GM12878 (cell line): ENCODE results near the gene CCSER1. TPM values are rescaled to one million over a fixed set of nuclear protein-coding genes. Genes with fewer than 3 reads are reported as not detected.

Source experiments
- ATAC-seq: fragments of 200-7000 bp; cut with Tn5 transposase; 3 replicates; pipeline ENCODE4 v1.9.1; 2020; ENCODE audit warnings: mild to moderate bottlenecking, moderate library complexity
- BruUV-seq: library from RNA; stranded (reverse); fragments of 400-500 nt; replicated peaks from 2 replicates; lab custom pipeline; 2021; lab: Mats Ljungman, UMichigan
- CTCF ChIA-PET: fragments of 300-600 bp; sonication (Branson Sonifier 250); formaldehyde crosslinking; extraction: SDS; loops from one replicate; lab custom pipeline; 2021; ENCODE audit warnings: inconsistent platforms; lab: Yijun Ruan, JAX
- POLR2A ChIA-PET: fragments of 350-600 bp; formaldehyde crosslinking; extraction: SDS; loops from one replicate; lab custom pipeline; 2021; ENCODE audit warnings: inconsistent platforms; lab: Charles Lee
- RAD21 ChIA-PET: fragments of 300-600 bp; sonication (Branson Sonifier 250); formaldehyde crosslinking; loops from one replicate; lab custom pipeline; 2023; ENCODE audit warnings: antibody characterized with exemption; ENCODE audit not compliant: unreplicated experiment; lab: Charles Lee
- SMC1A ChIA-PET: fragments of 300-600 bp; sonication (Branson Sonifier 250); formaldehyde crosslinking; loops from one replicate; lab custom pipeline; 2023; ENCODE audit not compliant: unreplicated experiment, uncharacterized antibody; lab: Charles Lee
- DNase-seq: peaks from one replicate; pipeline ENCODE4 v3.0.0-alpha.2; 2011; ENCODE audit warnings: low read depth, low spot score
- FAIRE-seq: peaks from 3 replicates; lab custom pipeline; 2011; peaks lifted over from hg19 to GRCh38; lab: Jason Lieb, UNC
- H2AFZ ChIP-seq: 2 replicates; pipeline ENCODE4 v1.6.0; 2011; ENCODE audit warnings: low read depth, low read length, control low read depth; ENCODE audit not compliant: control insufficient read depth
- H3K27ac ChIP-seq: 2 replicates; pipeline ENCODE4 v1.5.1; 2011; ENCODE audit warnings: control low read depth; ENCODE audit not compliant: control insufficient read depth, insufficient read depth
- H3K27me3 ChIP-seq, 2 experiments: replicated peaks in 1 of 2; 2 replicates each; pipeline versions ENCODE4 v1.6.0 to v1.6.1; 2011; ENCODE audit warnings: low read length in 1 of 2; ENCODE audit not compliant: control insufficient read depth in 2 of 2, insufficient read depth in 2 of 2
- H3K36me3 ChIP-seq, 2 experiments: 2 replicates each; pipeline ENCODE4 v1.5.1; 2011; ENCODE audit warnings: low read length in 1 of 2; ENCODE audit not compliant: control insufficient read depth in 2 of 2, insufficient read depth in 2 of 2
- H3K4me1 ChIP-seq: 2 replicates; pipeline ENCODE4 v1.6.1; 2011; ENCODE audit warnings: mild to moderate bottlenecking, low read length, moderate library complexity, mixed read lengths; ENCODE audit not compliant: control insufficient read depth, insufficient read depth
- H3K4me2 ChIP-seq: 2 replicates; pipeline ENCODE4 v1.6.0; 2011; ENCODE audit warnings: control low read depth; ENCODE audit not compliant: control insufficient read depth, insufficient read depth
- H3K4me3 ChIP-seq: fragments of 200-600 bp; sonication (generic); 2 replicates; pipeline ENCODE4 v1.5.1; 2016
- H3K79me2 ChIP-seq: 2 replicates; pipeline ENCODE4 v1.6.0; 2011; ENCODE audit warnings: low read length; ENCODE audit not compliant: control insufficient read depth, insufficient read depth
- H3K9ac ChIP-seq: 2 replicates; pipeline ENCODE4 v1.8.0; 2011; ENCODE audit warnings: low read length, control low read depth, mixed read lengths; ENCODE audit not compliant: control insufficient read depth, insufficient read depth
- H3K9me3 ChIP-seq: replicated peaks from 3 replicates; pipeline ENCODE4 v1.5.1; 2011; ENCODE audit warnings: mild to moderate bottlenecking, low read length; ENCODE audit not compliant: control insufficient read depth, insufficient read depth
- H4K20me1 ChIP-seq: 2 replicates; pipeline ENCODE4 v1.6.0; 2011; ENCODE audit not compliant: control insufficient read depth, insufficient read depth
- HDAC2 ChIP-seq: fragments of 200-600 bp; sonication (generic); IDR thresholded peaks from 2 replicates; pipeline ENCODE4 v1.6.1; 2017
- KLF5 ChIP-seq: fragments of 450-650 bp; IDR thresholded peaks from 2 replicates; pipeline ENCODE4 v1.6.1; 2014; ENCODE audit warnings: mild to moderate bottlenecking; ENCODE audit not compliant: partially characterized antibody
- WGBS: methylation state at CpG from one replicate; pipeline ENCODE4 v1.1.6; 2016; ENCODE audit warnings: low lambda C conversion rate; ENCODE audit not compliant: insufficient replicate concordance, insufficient coverage; ENCODE audit errors: missing lambda C conversion rate; 5-methylcytosine and 5-hydroxymethylcytosine counted together
- in situ Hi-C: fragments of 300-500 bp; cut with MboI; formaldehyde crosslinking; loops from 9 replicates; pipeline ENCODE4 v1.14.3; 2018; ENCODE audit warnings: mixed read lengths
- intact Hi-C: fragments of 100-400 bp; cut with micrococcal nuclease; formaldehyde crosslinking; loops from one replicate; pipeline ENCODE4 v1.14.2; 2022; ENCODE audit not compliant: unreplicated experiment
- polyA plus RNA-seq, 11 experiments: library from polyadenylated mRNA; depleted of rRNA in 4 of 11; unstranded in 6 of 11; stranded (reverse) in 5 of 11; fragments of >200 nt; fragmentation: Nextera tagmentation in 4 of 11; fragmentation: Illumina TruSeq in 1 of 11; extraction: Ambion mirVana in 4 of 11; extraction: Trizol in 1 of 11; gene quantifications; 1 replicate in 1 of 11; 2 replicates in 10 of 11; pipeline versions ENCODE4 v1.2.1 to v1.2.3, GENCODE V29; 2011 to 2016; ENCODE audit warnings: inconsistent platforms in 2 of 11, missing spikeins in 2 of 11, low read depth in 1 of 11
- total RNA-seq, 4 experiments: library from RNA; depleted of rRNA in 3 of 4; stranded (reverse); fragments of >200 nt in 3 of 4; fragmentation: Illumina TruSeq in 1 of 4; extraction: Trizol in 1 of 4; gene quantifications; 2 replicates each; pipeline versions ENCODE4 v1.2.1 to v1.2.3, GENCODE V29; 2013 to 2021
- TF ChIP-seq, protein P1 (sequence below): fragments of 450-650 bp; formaldehyde crosslinking; IDR thresholded peaks from 2 replicates; pipeline ENCODE4 v1.4.0; 2022; ENCODE audit warnings: mild to moderate bottlenecking, moderate library complexity
- TF ChIP-seq, protein P2 (sequence below): IDR thresholded peaks from 2 replicates; pipeline ENCODE4 v1.6.1; 2011; ENCODE audit warnings: mild to moderate bottlenecking, low read depth, low read length, moderate library complexity; ENCODE audit not compliant: insufficient replicate concordance
- TF ChIP-seq, protein P3 (sequence below): fragments of 450-650 bp; IDR thresholded peaks from 2 replicates; pipeline ENCODE4 v1.6.1; 2018; ENCODE audit warnings: mild to moderate bottlenecking, low read depth, moderate library complexity; ENCODE audit not compliant: partially characterized antibody
- TF ChIP-seq, protein P4 (sequence below): fragments of 450-650 bp; IDR thresholded peaks from 2 replicates; pipeline ENCODE4 v1.6.1; 2017; ENCODE audit warnings: mild to moderate bottlenecking

Gene CCSER1
- total and polyA plus RNA-seq, 10 of the 15 experiments (the other 5 are each of a cell fraction or from before 2014, with no cell fraction given) = 0.22 to 2.7 (median 1.0) TPM

DNA sequence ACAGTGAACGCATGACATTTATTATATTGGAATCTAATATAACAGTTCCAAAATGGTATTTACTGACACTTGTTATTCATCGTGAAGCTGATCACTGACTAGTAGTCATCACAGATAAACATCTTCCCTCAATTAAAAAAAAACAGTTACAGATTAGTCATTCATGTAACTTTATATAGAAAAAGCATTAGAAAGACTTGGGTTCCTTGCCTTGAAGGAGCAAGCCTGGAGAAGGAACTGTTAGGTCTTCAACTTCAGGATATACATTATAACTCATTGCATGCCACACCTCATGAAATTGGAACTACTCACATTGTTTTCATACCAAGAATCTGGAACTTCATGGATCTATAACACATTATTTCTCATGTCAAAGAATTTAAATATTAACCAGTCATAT lies 317.7 kb downstream of the CCSER1 start (continued):
- TF ChIP-seq, protein P1, sequence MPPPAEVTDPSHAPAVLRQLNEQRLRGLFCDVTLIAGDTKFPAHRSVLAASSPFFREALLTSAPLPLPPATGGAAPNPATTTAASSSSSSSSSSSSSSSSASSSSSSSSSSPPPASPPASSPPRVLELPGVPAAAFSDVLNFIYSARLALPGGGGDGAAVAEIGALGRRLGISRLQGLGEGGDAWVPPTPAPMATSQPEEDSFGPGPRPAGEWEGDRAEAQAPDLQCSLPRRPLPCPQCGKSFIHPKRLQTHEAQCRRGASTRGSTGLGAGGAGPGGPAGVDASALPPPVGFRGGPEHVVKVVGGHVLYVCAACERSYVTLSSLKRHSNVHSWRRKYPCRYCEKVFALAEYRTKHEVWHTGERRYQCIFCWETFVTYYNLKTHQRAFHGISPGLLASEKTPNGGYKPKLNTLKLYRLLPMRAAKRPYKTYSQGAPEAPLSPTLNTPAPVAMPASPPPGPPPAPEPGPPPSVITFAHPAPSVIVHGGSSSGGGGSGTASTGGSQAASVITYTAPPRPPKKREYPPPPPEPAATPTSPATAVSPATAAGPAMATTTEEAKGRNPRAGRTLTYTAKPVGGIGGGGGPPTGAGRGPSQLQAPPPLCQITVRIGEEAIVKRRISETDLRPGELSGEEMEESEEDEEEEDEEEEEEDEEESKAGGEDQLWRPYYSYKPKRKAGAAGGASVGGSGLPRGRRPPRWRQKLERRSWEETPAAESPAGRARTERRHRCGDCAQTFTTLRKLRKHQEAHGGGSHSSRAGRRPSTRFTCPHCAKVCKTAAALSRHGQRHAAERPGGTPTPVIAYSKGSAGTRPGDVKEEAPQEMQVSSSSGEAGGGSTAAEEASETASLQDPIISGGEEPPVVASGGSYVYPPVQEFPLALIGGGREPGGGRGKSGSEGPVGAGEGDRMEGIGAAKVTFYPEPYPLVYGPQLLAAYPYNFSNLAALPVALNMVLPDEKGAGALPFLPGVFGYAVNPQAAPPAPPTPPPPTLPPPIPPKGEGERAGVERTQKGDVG (CRISPR knock-in tag) = no peak
- TF ChIP-seq, protein P2, sequence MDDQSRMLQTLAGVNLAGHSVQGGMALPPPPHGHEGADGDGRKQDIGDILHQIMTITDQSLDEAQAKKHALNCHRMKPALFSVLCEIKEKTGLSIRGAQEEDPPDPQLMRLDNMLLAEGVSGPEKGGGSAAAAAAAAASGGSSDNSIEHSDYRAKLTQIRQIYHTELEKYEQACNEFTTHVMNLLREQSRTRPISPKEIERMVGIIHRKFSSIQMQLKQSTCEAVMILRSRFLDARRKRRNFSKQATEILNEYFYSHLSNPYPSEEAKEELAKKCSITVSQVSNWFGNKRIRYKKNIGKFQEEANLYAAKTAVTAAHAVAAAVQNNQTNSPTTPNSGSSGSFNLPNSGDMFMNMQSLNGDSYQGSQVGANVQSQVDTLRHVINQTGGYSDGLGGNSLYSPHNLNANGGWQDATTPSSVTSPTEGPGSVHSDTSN = no peak
- TF ChIP-seq HDAC2 = no peak

DNA sequence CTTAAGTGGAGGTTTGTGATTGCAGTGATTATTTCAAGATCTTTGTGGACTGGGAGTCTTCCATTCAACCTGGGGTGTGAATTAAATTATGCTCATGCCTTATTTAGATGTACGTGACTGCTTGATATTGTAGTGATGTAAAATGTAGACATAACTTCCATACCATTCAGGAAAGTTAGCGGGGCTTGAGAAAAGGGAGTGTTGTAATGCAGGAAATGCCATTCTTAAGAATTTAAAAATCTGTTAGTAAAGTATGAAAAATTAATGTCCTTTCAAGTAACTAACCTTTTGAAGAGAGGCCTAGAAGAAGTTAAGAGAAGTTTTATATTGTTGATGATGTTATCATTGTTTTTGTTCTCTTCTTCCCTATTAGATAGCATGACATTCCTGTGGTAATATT lies 318.2 kb downstream of the CCSER1 start:
- ATAC-seq = no peak
- H3K36me3 ChIP-seq = no peaks in the 10 kb centered on the region
- no peak for DNase-seq
- intact Hi-C loops (no loop called here), in situ Hi-C loops (no loop called here)
- ChIA-PET CTCF (no interaction called here), POLR2A (no interaction called here), RAD21 (no interaction called here), SMC1A (interaction anchor here (0.9 kb wide), 1 partner anchor 9 kb away, joined by 3 read pairs; no protein-coding TSS in a partner anchor)
- no peaks in the 10 kb centered on the region for H3K27me3 ChIP-seq
- H3K9me3 ChIP-seq = peaks cover 1% of the 10 kb centered on the region; the same call in 1 of the 3 replicates
- no peaks in the 10 kb centered on the region for H4K20me1 ChIP-seq
- no peak overlapping the region for H3K9ac ChIP-seq
- no peak overlapping the region for H2AFZ ChIP-seq
- TF ChIP-seq KLF5 = no peak
- TF ChIP-seq, protein P3, sequence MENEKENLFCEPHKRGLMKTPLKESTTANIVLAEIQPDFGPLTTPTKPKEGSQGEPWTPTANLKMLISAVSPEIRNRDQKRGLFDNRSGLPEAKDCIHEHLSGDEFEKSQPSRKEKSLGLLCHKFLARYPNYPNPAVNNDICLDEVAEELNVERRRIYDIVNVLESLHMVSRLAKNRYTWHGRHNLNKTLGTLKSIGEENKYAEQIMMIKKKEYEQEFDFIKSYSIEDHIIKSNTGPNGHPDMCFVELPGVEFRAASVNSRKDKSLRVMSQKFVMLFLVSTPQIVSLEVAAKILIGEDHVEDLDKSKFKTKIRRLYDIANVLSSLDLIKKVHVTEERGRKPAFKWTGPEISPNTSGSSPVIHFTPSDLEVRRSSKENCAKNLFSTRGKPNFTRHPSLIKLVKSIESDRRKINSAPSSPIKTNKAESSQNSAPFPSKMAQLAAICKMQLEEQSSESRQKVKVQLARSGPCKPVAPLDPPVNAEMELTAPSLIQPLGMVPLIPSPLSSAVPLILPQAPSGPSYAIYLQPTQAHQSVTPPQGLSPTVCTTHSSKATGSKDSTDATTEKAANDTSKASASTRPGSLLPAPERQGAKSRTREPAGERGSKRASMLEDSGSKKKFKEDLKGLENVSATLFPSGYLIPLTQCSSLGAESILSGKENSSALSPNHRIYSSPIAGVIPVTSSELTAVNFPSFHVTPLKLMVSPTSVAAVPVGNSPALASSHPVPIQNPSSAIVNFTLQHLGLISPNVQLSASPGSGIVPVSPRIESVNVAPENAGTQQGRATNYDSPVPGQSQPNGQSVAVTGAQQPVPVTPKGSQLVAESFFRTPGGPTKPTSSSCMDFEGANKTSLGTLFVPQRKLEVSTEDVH = no peak
- TF ChIP-seq, protein P4, sequence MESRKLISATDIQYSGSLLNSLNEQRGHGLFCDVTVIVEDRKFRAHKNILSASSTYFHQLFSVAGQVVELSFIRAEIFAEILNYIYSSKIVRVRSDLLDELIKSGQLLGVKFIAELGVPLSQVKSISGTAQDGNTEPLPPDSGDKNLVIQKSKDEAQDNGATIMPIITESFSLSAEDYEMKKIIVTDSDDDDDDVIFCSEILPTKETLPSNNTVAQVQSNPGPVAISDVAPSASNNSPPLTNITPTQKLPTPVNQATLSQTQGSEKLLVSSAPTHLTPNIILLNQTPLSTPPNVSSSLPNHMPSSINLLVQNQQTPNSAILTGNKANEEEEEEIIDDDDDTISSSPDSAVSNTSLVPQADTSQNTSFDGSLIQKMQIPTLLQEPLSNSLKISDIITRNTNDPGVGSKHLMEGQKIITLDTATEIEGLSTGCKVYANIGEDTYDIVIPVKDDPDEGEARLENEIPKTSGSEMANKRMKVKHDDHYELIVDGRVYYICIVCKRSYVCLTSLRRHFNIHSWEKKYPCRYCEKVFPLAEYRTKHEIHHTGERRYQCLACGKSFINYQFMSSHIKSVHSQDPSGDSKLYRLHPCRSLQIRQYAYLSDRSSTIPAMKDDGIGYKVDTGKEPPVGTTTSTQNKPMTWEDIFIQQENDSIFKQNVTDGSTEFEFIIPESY = no peak
- no peak for FAIRE-seq
- WGBS = 46% methylated on average over 2 of the region's 2 CpGs
- no peak overlapping the region for H3K27ac ChIP-seq
- no peaks in the 10 kb centered on the region for H3K79me2 ChIP-seq
- no TSS peak for BruUV-seq
- no peak overlapping the region for H3K4me3 ChIP-seq
- H3K4me1 ChIP-seq = no peaks in the 10 kb centered on the region
- no peak overlapping the region for H3K4me2 ChIP-seq
